Measurements from ENCODE around the gene CLMN. TPM values are rescaled to one million over a fixed set of nuclear protein-coding genes. Genes with fewer than 3 reads are reported as not detected.

The CLMN gene
- total RNA-seq, 1 donor from 2014 or later: 26.8 TPM

- no peak overlapping the region for H3K4me3 ChIP-seq
- H3K27me3 ChIP-seq (ENCODE audit: low read depth): no peaks in the 10 kb centered on the region
- intact Hi-C loops (cut with DNase I): no loop called here
- no peak for ATAC-seq
- no peaks in the 10 kb centered on the region for H3K9me3 ChIP-seq
- no peak for DNase-seq
- no peaks in the 10 kb centered on the region for H3K36me3 ChIP-seq
- no peak for TF ChIP-seq CTCF (IDR thresholded peaks at IDR 0.05)
- H3K4me1 ChIP-seq: no peaks in the 10 kb centered on the region
- no peak overlapping the region for H3K27ac ChIP-seq
Measured at GRCh38 chr14:95218006-95218405, 101.7 kb downstream of the CLMN start.

GRCh38 chr14:95217391-95217900 lies 102.3 kb downstream of the CLMN start:
- no peaks in the 10 kb centered on the region for H3K27me3 ChIP-seq (ENCODE audit: low read depth)
- no peak overlapping the region for H3K4me3 ChIP-seq
- no peak for ATAC-seq
- TF ChIP-seq CTCF (IDR thresholded peaks at IDR 0.05): no peak
- no peaks in the 10 kb centered on the region for H3K9me3 ChIP-seq
- intact Hi-C loops (cut with DNase I): no loop called here
- no peaks in the 10 kb centered on the region for H3K36me3 ChIP-seq
- H3K4me1 ChIP-seq: no peaks in the 10 kb centered on the region
- H3K27ac ChIP-seq: no peak overlapping the region
- no peak for DNase-seq

GRCh38 chr14:95216008-95216407 lies 103.7 kb downstream of the CLMN start:
- Histone ChIP-seq H3K4me1 (no peaks in the 10 kb centered on the region), H3K9me3 (no peaks in the 10 kb centered on the region), H3K27ac (no peak overlapping the region), H3K27me3 (ENCODE audit: low read depth) (no peaks in the 10 kb centered on the region), H3K36me3 (no peaks in the 10 kb centered on the region), H3K4me3 (no peak overlapping the region)
- ATAC-seq: no peak
- TF ChIP-seq CTCF (IDR thresholded peaks at IDR 0.05): no peak
- no peak for DNase-seq
- intact Hi-C loops (cut with DNase I): no loop called here

- ATAC-seq (no peak), DNase-seq (no peak)
- TF ChIP-seq CTCF (IDR thresholded peaks at IDR 0.05): no peak
- H3K4me1 ChIP-seq: no peaks in the 10 kb centered on the region
- H3K36me3 ChIP-seq: no peaks in the 10 kb centered on the region
- intact Hi-C loops (cut with DNase I): no loop called here
- H3K27me3 ChIP-seq (ENCODE audit: low read depth): no peaks in the 10 kb centered on the region
- H3K4me3 ChIP-seq: no peak overlapping the region
- H3K27ac ChIP-seq: no peak overlapping the region
- H3K9me3 ChIP-seq: no peaks in the 10 kb centered on the region
Measured at GRCh38 chr14:95215094-95215725, 104.5 kb downstream of the CLMN start.

GRCh38 chr14:95213774-95214173 lies 105.9 kb downstream of the CLMN start:
- Histone ChIP-seq H3K27me3 (ENCODE audit: low read depth) (no peaks in the 10 kb centered on the region), H3K36me3 (peaks cover 6% of the 10 kb centered on the region), H3K4me3 (no peak overlapping the region), H3K9me3 (no peaks in the 10 kb centered on the region), H3K27ac (no peak overlapping the region), H3K4me1 (no peaks in the 10 kb centered on the region)
- no peak for TF ChIP-seq CTCF (IDR thresholded peaks at IDR 0.05)
- intact Hi-C loops (cut with DNase I): no loop called here
- DNase-seq (no peak), ATAC-seq (no peak)

Measured in lower lobe of right lung (tissue), 2 donors.